ENCODE data around the gene KMT2D. TPM values are rescaled to one million over a fixed set of nuclear protein-coding genes. Genes with fewer than 3 reads are reported as not detected.

The KMT2D gene
- polyA plus RNA-seq, 1 experiment: 9.7 TPM

DNA sequence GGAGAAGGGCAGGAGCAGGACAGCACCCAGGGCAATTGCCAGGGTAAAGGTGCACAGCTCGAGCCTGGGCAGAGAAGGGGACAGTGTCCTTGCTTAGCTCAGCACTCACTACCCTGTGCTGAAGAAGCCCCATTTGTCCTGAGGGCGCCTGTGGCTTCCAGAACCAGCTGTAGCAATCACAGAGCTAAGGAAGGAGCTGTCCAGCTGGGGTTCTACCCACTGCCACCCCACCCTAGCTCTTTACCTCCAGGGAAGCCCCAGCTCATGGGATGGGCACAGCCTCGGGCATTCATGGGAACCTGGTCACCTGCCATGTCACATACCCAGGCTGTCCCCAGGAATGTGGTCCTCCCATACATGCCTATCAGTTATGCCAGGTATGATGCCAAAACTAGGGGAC is 44.2 kb upstream of the KMT2D start:
- ChIA-PET CTCF (interaction anchor here (1.2 to 9.8 kb wide), 8 partner anchors 8 to 41 kb away, joined by 3 to 145 read pairs (median 7); partner anchors contain the start of genes DHH and RHEBL1), POLR2A (no interaction called here)
- Histone ChIP-seq H3K27me3 (ENCODE audit: control insufficient read depth, insufficient read depth, low read length) (no peaks in the 10 kb centered on the region), H3K4me3 (ENCODE audit: low read depth, low read length) (no peak overlapping the region), H3K36me3 (ENCODE audit: control insufficient read depth, insufficient read depth, low read length) (peaks cover 46% of the 10 kb centered on the region)
- TF ChIP-seq, protein P1, sequence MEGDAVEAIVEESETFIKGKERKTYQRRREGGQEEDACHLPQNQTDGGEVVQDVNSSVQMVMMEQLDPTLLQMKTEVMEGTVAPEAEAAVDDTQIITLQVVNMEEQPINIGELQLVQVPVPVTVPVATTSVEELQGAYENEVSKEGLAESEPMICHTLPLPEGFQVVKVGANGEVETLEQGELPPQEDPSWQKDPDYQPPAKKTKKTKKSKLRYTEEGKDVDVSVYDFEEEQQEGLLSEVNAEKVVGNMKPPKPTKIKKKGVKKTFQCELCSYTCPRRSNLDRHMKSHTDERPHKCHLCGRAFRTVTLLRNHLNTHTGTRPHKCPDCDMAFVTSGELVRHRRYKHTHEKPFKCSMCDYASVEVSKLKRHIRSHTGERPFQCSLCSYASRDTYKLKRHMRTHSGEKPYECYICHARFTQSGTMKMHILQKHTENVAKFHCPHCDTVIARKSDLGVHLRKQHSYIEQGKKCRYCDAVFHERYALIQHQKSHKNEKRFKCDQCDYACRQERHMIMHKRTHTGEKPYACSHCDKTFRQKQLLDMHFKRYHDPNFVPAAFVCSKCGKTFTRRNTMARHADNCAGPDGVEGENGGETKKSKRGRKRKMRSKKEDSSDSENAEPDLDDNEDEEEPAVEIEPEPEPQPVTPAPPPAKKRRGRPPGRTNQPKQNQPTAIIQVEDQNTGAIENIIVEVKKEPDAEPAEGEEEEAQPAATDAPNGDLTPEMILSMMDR (IDR thresholded peaks at IDR 0.05; ENCODE audit: insufficient read depth, low read depth, low read length): no peak
- DNase-seq (ENCODE audit: low read depth): no peak

DNA sequence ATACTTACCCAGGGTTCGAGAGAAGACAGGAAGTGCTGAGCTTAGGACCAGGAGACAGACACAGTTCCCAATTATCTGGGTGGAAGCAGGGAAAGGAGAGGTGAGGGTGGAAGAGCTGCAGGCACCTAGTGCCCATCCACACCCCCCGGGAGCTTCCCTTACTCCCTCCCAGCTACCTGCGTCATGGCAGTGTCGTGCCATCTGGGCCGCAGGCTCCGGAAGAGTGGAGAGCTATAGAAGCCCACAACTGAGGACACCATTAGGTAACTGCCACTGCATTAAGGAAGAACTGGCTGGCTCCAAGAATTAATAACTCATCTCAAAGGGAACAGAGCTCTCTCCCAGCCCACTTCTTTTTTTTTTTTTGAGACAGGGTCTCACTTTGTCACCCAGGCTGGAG is 39.8 kb upstream of the KMT2D start:
- CTCF ChIA-PET: interaction anchor here (0.6 to 9.8 kb wide), 9 partner anchors 9 to 37 kb away, joined by 3 to 145 read pairs (median 5); partner anchors contain the start of gene TUBA1B
- Histone ChIP-seq H3K4me3 (ENCODE audit: low read depth, low read length) (no peak overlapping the region), H3K36me3 (ENCODE audit: control insufficient read depth, insufficient read depth, low read length) (peaks cover 45% of the 10 kb centered on the region), H3K27me3 (ENCODE audit: control insufficient read depth, insufficient read depth, low read length) (no peaks in the 10 kb centered on the region)
- POLR2A ChIA-PET: interaction anchor here (0.5 kb wide), 1 partner anchor 166 kb away, joined by 3 read pairs; no protein-coding TSS in a partner anchor
- no peak for DNase-seq (ENCODE audit: low read depth)
- TF ChIP-seq, protein P1 (IDR thresholded peaks at IDR 0.05; ENCODE audit: insufficient read depth, low read depth, low read length): no peak

DNA sequence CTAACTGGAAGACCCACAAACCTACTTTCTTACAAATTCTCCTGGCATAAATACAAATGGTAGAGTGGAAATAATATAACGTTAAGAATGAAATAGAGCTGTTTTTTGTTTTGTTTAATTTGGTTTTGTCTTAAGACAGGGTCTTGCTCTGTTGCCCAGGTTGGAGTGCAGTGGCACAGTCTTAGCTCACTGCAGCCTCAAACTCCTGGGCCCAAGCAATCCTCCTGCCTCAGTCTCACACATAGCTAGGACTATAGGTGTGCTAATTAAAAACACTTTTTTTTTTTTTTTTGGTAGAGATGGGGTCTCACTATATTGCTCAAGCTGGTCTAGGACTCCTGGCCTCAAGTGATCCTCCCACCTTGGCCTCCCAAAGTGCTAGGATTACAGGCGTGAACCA is 38.1 kb upstream of the KMT2D start:
- Histone ChIP-seq H3K4me3 (ENCODE audit: low read depth, low read length) (no peak overlapping the region), H3K27me3 (ENCODE audit: control insufficient read depth, insufficient read depth, low read length) (peaks cover 8% of the 10 kb centered on the region), H3K36me3 (ENCODE audit: control insufficient read depth, insufficient read depth, low read length) (peaks cover 34% of the 10 kb centered on the region)
- no peak for DNase-seq (ENCODE audit: low read depth)
- POLR2A ChIA-PET: no interaction called here
- CTCF ChIA-PET: interaction anchor here (0.7 to 9.8 kb wide), 21 partner anchors 10 to 238 kb away, joined by 3 to 145 read pairs (median 7); partner anchors contain the start of genes C1QL4, LMBR1L, RHEBL1 and TUBA1B
- TF ChIP-seq, protein P1 (IDR thresholded peaks at IDR 0.05; ENCODE audit: insufficient read depth, low read depth, low read length): no peak

DNA sequence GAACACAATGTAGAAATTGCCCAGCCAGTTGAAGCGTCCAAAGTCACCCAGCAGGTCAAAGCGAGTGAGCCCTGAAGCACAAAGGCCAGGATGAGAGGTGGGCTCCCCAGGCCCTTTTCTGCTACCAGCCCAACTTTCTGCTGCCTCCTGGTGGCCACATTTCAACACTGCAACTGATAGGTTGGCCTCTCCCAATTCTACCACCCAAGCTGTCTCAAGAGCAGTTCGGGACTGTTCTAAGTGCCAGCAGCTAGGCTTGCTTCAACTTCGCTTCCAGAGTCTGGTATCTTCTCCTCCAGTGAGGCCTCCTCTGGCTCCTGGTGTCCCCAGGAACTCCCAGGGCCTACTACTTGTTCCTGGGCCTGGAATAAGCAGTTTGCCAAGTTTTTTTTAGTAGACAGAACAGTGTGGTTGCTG is 37.4 kb upstream of the KMT2D start:
- H3K4me3 ChIP-seq (ENCODE audit: low read depth, low read length): no peak overlapping the region
- ChIA-PET POLR2A (no interaction called here), CTCF (interaction anchor here (0.6 to 9.8 kb wide), 22 partner anchors 11 to 299 kb away, joined by 3 to 145 read pairs (median 7); partner anchors contain the start of genes LMBR1L, RHEBL1 and TUBA1B)
- peaks cover 33% of the 10 kb centered on the region for H3K36me3 ChIP-seq (ENCODE audit: control insufficient read depth, insufficient read depth, low read length)
- H3K27me3 ChIP-seq (ENCODE audit: control insufficient read depth, insufficient read depth, low read length): peaks cover 8% of the 10 kb centered on the region
- no peak for DNase-seq (ENCODE audit: low read depth)
- TF ChIP-seq, protein P1 (IDR thresholded peaks at IDR 0.05; ENCODE audit: insufficient read depth, low read depth, low read length): peak; percentile 85

DNA sequence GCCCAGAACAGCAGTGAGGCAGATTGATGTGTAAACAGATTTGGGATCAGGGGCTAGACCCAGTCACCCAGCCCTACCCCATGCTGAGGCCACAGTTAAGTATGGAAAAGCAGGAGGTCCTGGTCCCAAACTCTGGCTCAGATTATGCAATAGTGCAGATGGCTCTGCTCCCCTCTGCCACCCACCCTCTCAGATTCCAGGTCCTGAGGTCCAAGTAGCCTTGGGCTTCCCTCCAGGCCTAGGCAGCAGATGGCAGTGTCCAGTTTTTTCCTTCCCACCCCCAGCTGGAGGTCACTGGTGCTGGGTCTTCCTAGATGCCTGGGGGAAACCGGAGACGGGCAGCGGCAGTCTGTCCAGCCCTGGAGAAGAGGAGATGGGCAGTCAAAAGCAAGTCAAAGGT is 36.8 kb upstream of the KMT2D start:
- peaks cover 8% of the 10 kb centered on the region for H3K27me3 ChIP-seq (ENCODE audit: control insufficient read depth, insufficient read depth, low read length)
- peaks cover 27% of the 10 kb centered on the region for H3K36me3 ChIP-seq (ENCODE audit: control insufficient read depth, insufficient read depth, low read length)
- DNase-seq (ENCODE audit: low read depth): no peak
- CTCF ChIA-PET: interaction anchor here (0.5 to 9.8 kb wide), 14 partner anchors 10 to 240 kb away, joined by 3 to 145 read pairs (median 8); partner anchors contain the start of genes LMBR1L and TUBA1B
- POLR2A ChIA-PET: no interaction called here
- H3K4me3 ChIP-seq (ENCODE audit: low read depth, low read length): no peak overlapping the region
- TF ChIP-seq, protein P1 (IDR thresholded peaks at IDR 0.05; ENCODE audit: insufficient read depth, low read depth, low read length): no peak
